Measurements from ENCODE around the gene ABCB4. TPM values are rescaled to one million over a fixed set of nuclear protein-coding genes. Genes with fewer than 3 reads are reported as not detected.

The ABCB4 gene
- total RNA-seq, 4 donors from 2014 or later = 0.08 to 2.1 (median 0.76) TPM

- 85 to 88% methylated on average over 5 of the region's 5 CpGs for WGBS, 2 donors
- intact Hi-C loops (cut with DNase I; ENCODE audit: low total_unique reads) = no loop called here
- TF ChIP-seq CTCF (IDR thresholded peaks at IDR 0.05) (no peak), POLR2A (IDR thresholded peaks at IDR 0.05) (no peak)
Observed at GRCh38 chr7:87495366-87495765, 19.9 kb upstream of the ABCB4 start.

GRCh38 chr7:87494454-87494853 is 19.0 kb upstream of the ABCB4 start:
- no peak for TF ChIP-seq CTCF (IDR thresholded peaks at IDR 0.05)
- TF ChIP-seq POLR2A (IDR thresholded peaks at IDR 0.05) = no peak
- H3K4me3 ChIP-seq (ENCODE audit: low read depth, poor library complexity, severe bottlenecking) = no peak overlapping the region
- DNase-seq (ENCODE audit: low spot score in 2 of 2) = no peak
- WGBS, 2 donors = 92% methylated on average over 1 of the region's 1 CpG
- intact Hi-C loops (cut with DNase I; ENCODE audit: low total_unique reads) = no loop called here

More at GRCh38 chr7:87495366-87495765, 19.9 kb upstream of the ABCB4 start:
- no peak overlapping the region for H3K4me3 ChIP-seq (ENCODE audit: low read depth, poor library complexity, severe bottlenecking)
- no peak for DNase-seq (ENCODE audit: low spot score in 2 of 2)

- intact Hi-C loops (cut with DNase I; ENCODE audit: low total_unique reads) = no loop called here
- no peak for TF ChIP-seq POLR2A (IDR thresholded peaks at IDR 0.05)
- TF ChIP-seq CTCF (IDR thresholded peaks at IDR 0.05) = no peak
- no peak overlapping the region for H3K4me3 ChIP-seq (ENCODE audit: low read depth, poor library complexity, severe bottlenecking)
- no peak for DNase-seq (ENCODE audit: low spot score in 2 of 2)
- WGBS, 2 donors = 91 to 100% methylated on average over 2 of the region's 2 CpGs
Observed at GRCh38 chr7:87483131-87483530, 7.7 kb upstream of the ABCB4 start.

- no peak for TF ChIP-seq POLR2A (IDR thresholded peaks at IDR 0.05)
- no peak for TF ChIP-seq CTCF (IDR thresholded peaks at IDR 0.05)
- intact Hi-C loops (cut with DNase I; ENCODE audit: low total_unique reads) = no loop called here
- no peak overlapping the region for H3K4me3 ChIP-seq (ENCODE audit: low read depth, poor library complexity, severe bottlenecking)
- no peak for DNase-seq (ENCODE audit: low spot score in 2 of 2)
- WGBS, 2 donors = 75 to 79% methylated on average over 3 of the region's 3 CpGs
Observed at GRCh38 chr7:87482115-87482514, 6.6 kb upstream of the ABCB4 start.

- WGBS, 2 donors = 94% methylated on average over 2 of the region's 2 CpGs
- intact Hi-C loops (cut with DNase I; ENCODE audit: low total_unique reads) = no loop called here
- no peak for TF ChIP-seq POLR2A (IDR thresholded peaks at IDR 0.05)
- no peak for TF ChIP-seq CTCF (IDR thresholded peaks at IDR 0.05)
Observed at GRCh38 chr7:87480386-87480785, 4.9 kb upstream of the ABCB4 start.

GRCh38 chr7:87479951-87480350 is 4.5 kb upstream of the ABCB4 start:
- no peak for DNase-seq (ENCODE audit: low spot score in 2 of 2)
- intact Hi-C loops (cut with DNase I; ENCODE audit: low total_unique reads) = no loop called here
- no peak for TF ChIP-seq CTCF (IDR thresholded peaks at IDR 0.05)
- no peak for TF ChIP-seq POLR2A (IDR thresholded peaks at IDR 0.05)
- H3K4me3 ChIP-seq (ENCODE audit: low read depth, poor library complexity, severe bottlenecking) = no peak overlapping the region
- WGBS, 2 donors = 67 to 71% methylated on average over 2 of the region's 2 CpGs

More at GRCh38 chr7:87480386-87480785, 4.9 kb upstream of the ABCB4 start:
- no peak for DNase-seq (ENCODE audit: low spot score in 2 of 2)
- no peak overlapping the region for H3K4me3 ChIP-seq (ENCODE audit: low read depth, poor library complexity, severe bottlenecking)

Measured in lower leg skin (tissue), 4 donors.